SKM-1 (cell line): ENCODE results near the gene GPR179.
A peak's percentile ranks its signal among the peaks of the same experiment; 100 is the strongest.

ENCODE experiments used
- DNase-seq: peaks from one replicate; lab custom pipeline; 2025; ENCODE audit not compliant: unreplicated experiment; lab: John Stamatoyannopoulos, UW

GPR179 gene

GRCh38 chr17:38349097-38349730 is 5.5 kb upstream of the GPR179 start:
- peak; percentile 87 for DNase-seq

- DNase-seq, result no peak
Measured at GRCh38 chr17:38345743-38346142, 2.0 kb upstream of the GPR179 start.

- DNase-seq, result no peak
Measured at GRCh38 chr17:38344420-38344745, 627 bp upstream of the GPR179 start.

- DNase-seq, result no peak
Measured at GRCh38 chr17:38342886-38343607, 709 bp downstream of the GPR179 start.

- DNase-seq, result no peak
Measured at GRCh38 chr17:38341035-38341721, 2.6 kb downstream of the GPR179 start.

GRCh38 chr17:38339891-38340290 is 3.9 kb downstream of the GPR179 start:
- DNase-seq, result no peak

GRCh38 chr17:38338535-38338934 is 5.2 kb downstream of the GPR179 start:
- no peak for DNase-seq

GRCh38 chr17:38338053-38338452 is 5.7 kb downstream of the GPR179 start:
- no peak for DNase-seq

GRCh38 chr17:38336838-38337237 is 6.9 kb downstream of the GPR179 start:
- DNase-seq, result no peak

- DNase-seq, result no peak
Measured at GRCh38 chr17:38334480-38335364, 9.0 kb downstream of the GPR179 start.

- DNase-seq, result peak; percentile 8
Measured at GRCh38 chr17:38333635-38334295, 10.0 kb downstream of the GPR179 start.

- DNase-seq, result no peak
Measured at GRCh38 chr17:38332735-38333134, 11.0 kb downstream of the GPR179 start.

- no peak for DNase-seq
Measured at GRCh38 chr17:38330941-38331411, 12.8 kb downstream of the GPR179 start.

GRCh38 chr17:38329808-38330730 is 13.7 kb downstream of the GPR179 start:
- no peak for DNase-seq

GRCh38 chr17:38329284-38329683 is 14.5 kb downstream of the GPR179 start:
- no peak for DNase-seq

GRCh38 chr17:38328620-38329019 is 15.1 kb downstream of the GPR179 start:
- DNase-seq, result no peak

GRCh38 chr17:38327936-38328335 is 15.8 kb downstream of the GPR179 start:
- DNase-seq, result no peak

GRCh38 chr17:38326996-38327792 is 16.6 kb downstream of the GPR179 start:
- DNase-seq, result no peak
